CD14-positive monocyte (primary cell): ENCODE data around the gene MEX3D. TPM values are rescaled to one million over a fixed set of nuclear protein-coding genes. Genes with fewer than 3 reads are reported as not detected.

Experiments
- DNase-seq, 3 donors: peaks; one replicate each; pipeline ENCODE4 v3.0.0-alpha.2; 2011 to 2022
- H2AFZ ChIP-seq: 2 replicates; pipeline ENCODE4 v1.6.0; 2012; ENCODE audit warnings: mild to moderate bottlenecking, low read depth, low read length, inconsistent platforms; ENCODE audit not compliant: insufficient read depth, poor library complexity, severe bottlenecking
- H3K27ac ChIP-seq, 2 donors: 1 replicate in 1 of 2; 2 replicates in 1 of 2; pipeline ENCODE4 v1.5.1; 2012 to 2013; ENCODE audit warnings: low read length in 2 of 2, control low read depth in 1 of 2, inconsistent platforms in 1 of 2, low read depth in 1 of 2, mild to moderate bottlenecking in 1 of 2
- H3K27me3 ChIP-seq, 2 donors: one replicate each; pipeline versions ENCODE4 v1.6.0 to v1.6.1; 2011 to 2013; ENCODE audit warnings: low read length in 2 of 2; ENCODE audit not compliant: control insufficient read depth in 2 of 2, insufficient read depth in 2 of 2
- H3K36me3 ChIP-seq, 2 donors: replicated peaks in 1 of 2; 1 replicate in 1 of 2; 2 replicates in 1 of 2; pipeline versions ENCODE4 v1.5.1 to v1.6.1; 2012 to 2013; ENCODE audit warnings: low read length in 2 of 2, control low read depth in 1 of 2, inconsistent platforms in 1 of 2, mild to moderate bottlenecking in 1 of 2; ENCODE audit not compliant: insufficient read depth in 2 of 2, control insufficient read depth in 1 of 2
- H3K4me1 ChIP-seq, 2 donors: 1 replicate in 1 of 2; 2 replicates in 1 of 2; pipeline versions ENCODE4 v1.5.1 to v1.6.1; 2012 to 2013; ENCODE audit warnings: low read length in 2 of 2, control low read depth in 1 of 2, inconsistent platforms in 1 of 2, mild to moderate bottlenecking in 1 of 2, moderate library complexity in 1 of 2; ENCODE audit not compliant: insufficient read depth in 2 of 2, control insufficient read depth in 1 of 2
- H3K4me2 ChIP-seq: replicated peaks from 2 replicates; pipeline ENCODE3; 2012; ENCODE audit warnings: low read length, moderate library complexity, mild to moderate bottlenecking; ENCODE audit not compliant: poor library complexity, severe bottlenecking; ENCODE audit errors: extremely low read depth
- H3K4me3 ChIP-seq, 3 experiments: fragments of 200-600 bp in 1 of 3; sonication (generic) in 1 of 3; replicated peaks in 1 of 3; 1 replicate in 2 of 3; 2 replicates in 1 of 3; pipeline ENCODE4 v1.5.1; 2011 to 2013; ENCODE audit warnings: low read length in 3 of 3, mild to moderate bottlenecking in 3 of 3, control low read depth in 2 of 3, low read depth in 2 of 3, inconsistent platforms in 1 of 3, moderate library complexity in 1 of 3
- H3K79me2 ChIP-seq: 2 replicates; pipeline ENCODE4 v1.6.0; 2012; ENCODE audit warnings: mild to moderate bottlenecking, control low read depth, inconsistent platforms, low read length, moderate library complexity; ENCODE audit not compliant: insufficient read depth
- H3K9ac ChIP-seq: 2 replicates; pipeline ENCODE4 v1.6.0; 2017; ENCODE audit warnings: low read length, mild to moderate bottlenecking; ENCODE audit not compliant: insufficient read depth, poor library complexity, severe bottlenecking
- H3K9me3 ChIP-seq, 2 donors: replicated peaks in 1 of 2; 1 replicate in 1 of 2; 2 replicates in 1 of 2; pipeline versions ENCODE4 v1.5.1 to v1.6.1; 2012 to 2013; ENCODE audit warnings: low read length in 2 of 2, control low read depth in 1 of 2; ENCODE audit not compliant: control insufficient read depth in 1 of 2, insufficient read depth in 1 of 2
- H4K20me1 ChIP-seq: 2 replicates; pipeline ENCODE4 v1.6.0; 2012; ENCODE audit warnings: mild to moderate bottlenecking, low read length, control low read depth, moderate library complexity; ENCODE audit not compliant: insufficient read depth
- H3K27ac Mint-ChIP-seq, 7 donors: one replicate each; pipeline ENCODE4 v1.8.0; 2020; ENCODE audit warnings: mild to moderate bottlenecking in 7 of 7, mixed read lengths in 7 of 7, moderate library complexity in 6 of 7, inconsistent platforms in 2 of 7
- H3K27me3 Mint-ChIP-seq, 3 donors: one replicate each; pipeline ENCODE4 v1.8.0; 2021 to 2022; ENCODE audit warnings: low read depth in 3 of 3, mild to moderate bottlenecking in 3 of 3, mixed read lengths in 3 of 3, moderate library complexity in 3 of 3, inconsistent platforms in 1 of 3
- H3K36me3 Mint-ChIP-seq, 2 donors: one replicate each; pipeline ENCODE4 v1.8.0; 2020; ENCODE audit warnings: mixed read lengths in 2 of 2, inconsistent platforms in 1 of 2, mild to moderate bottlenecking in 1 of 2
- H3K4me1 Mint-ChIP-seq: one replicate; pipeline ENCODE4 v1.8.0; 2020; ENCODE audit warnings: mild to moderate bottlenecking, mixed read lengths
- H3K4me3 Mint-ChIP-seq, 2 donors: one replicate each; pipeline ENCODE4 v1.8.0; 2020; ENCODE audit warnings: mild to moderate bottlenecking in 2 of 2, mixed read lengths in 2 of 2, moderate library complexity in 1 of 2
- H3K9me3 Mint-ChIP-seq, 7 donors: one replicate each; pipeline ENCODE4 v1.8.0; 2020 to 2022; ENCODE audit warnings: mixed read lengths in 7 of 7, mild to moderate bottlenecking in 6 of 7, moderate library complexity in 6 of 7, inconsistent platforms in 2 of 7
- WGBS: methylation state at CpG from one replicate; pipeline ENCODE4 v1.1.5; 2013; ENCODE audit warnings: missing lambda C conversion rate; ENCODE audit not compliant: insufficient coverage; 5-methylcytosine and 5-hydroxymethylcytosine counted together
- intact Hi-C, 2 donors: fragments of 100-400 bp; cut with micrococcal nuclease; formaldehyde crosslinking; loops; one replicate each; pipeline versions ENCODE4 v1.15.0 to v1.15.1; 2023
- polyA plus RNA-seq, 3 donors: library from polyadenylated mRNA; depleted of rRNA in 1 of 3; unstranded in 2 of 3; stranded (reverse) in 1 of 3; fragments of 300-500 nt in 2 of 3; fragments of >200 nt in 1 of 3; fragmentation: Illumina TruSeq in 2 of 3; gene quantifications; 1 replicate in 2 of 3; 2 replicates in 1 of 3; pipeline ENCODE4 v1.2.3, GENCODE V29; 2012 to 2021
- TF ChIP-seq, protein P1 (sequence below): fragments of 200-600 bp; IDR thresholded peaks from one replicate; pipeline ENCODE4 v1.8.0; 2022; ENCODE audit warnings: antibody characterized with exemption, mild to moderate bottlenecking

Gene MEX3D
- polyA plus RNA-seq, 3 donors: 0.08 to 1.0 (median 0.10) TPM

GRCh38 chr19:1556390-1557070 is 11.6 kb downstream of the MEX3D start:
- Mint-ChIP-seq H3K27ac (no peak overlapping the region), H3K9me3 (peaks cover 0 to 7% (median 0%) of the 10 kb centered on the region in 7 donors), H3K4me1 (no peaks in the 10 kb centered on the region), H3K27me3 (peaks cover 5 to 9% (median 8%) of the 10 kb centered on the region in 3 donors), H3K36me3 (no peaks in the 10 kb centered on the region), H3K4me3 (no peak overlapping the region)
- H3K27ac ChIP-seq: no peak overlapping the region
- H3K4me2 ChIP-seq: no peak overlapping the region
- no peaks in the 10 kb centered on the region for H3K4me1 ChIP-seq
- H3K27me3 ChIP-seq: no peaks in the 10 kb centered on the region
- H3K9me3 ChIP-seq: no peaks in the 10 kb centered on the region
- H3K4me3 ChIP-seq: no peak overlapping the region
- no peaks in the 10 kb centered on the region for H4K20me1 ChIP-seq
- H3K79me2 ChIP-seq: no peaks in the 10 kb centered on the region
- intact Hi-C loops: no loop called here
- no peak overlapping the region for H2AFZ ChIP-seq
- 97% methylated on average over 59 of the region's 66 CpGs for WGBS
- DNase-seq: no peak
- no peaks in the 10 kb centered on the region for H3K36me3 ChIP-seq
- TF ChIP-seq, protein P1, sequence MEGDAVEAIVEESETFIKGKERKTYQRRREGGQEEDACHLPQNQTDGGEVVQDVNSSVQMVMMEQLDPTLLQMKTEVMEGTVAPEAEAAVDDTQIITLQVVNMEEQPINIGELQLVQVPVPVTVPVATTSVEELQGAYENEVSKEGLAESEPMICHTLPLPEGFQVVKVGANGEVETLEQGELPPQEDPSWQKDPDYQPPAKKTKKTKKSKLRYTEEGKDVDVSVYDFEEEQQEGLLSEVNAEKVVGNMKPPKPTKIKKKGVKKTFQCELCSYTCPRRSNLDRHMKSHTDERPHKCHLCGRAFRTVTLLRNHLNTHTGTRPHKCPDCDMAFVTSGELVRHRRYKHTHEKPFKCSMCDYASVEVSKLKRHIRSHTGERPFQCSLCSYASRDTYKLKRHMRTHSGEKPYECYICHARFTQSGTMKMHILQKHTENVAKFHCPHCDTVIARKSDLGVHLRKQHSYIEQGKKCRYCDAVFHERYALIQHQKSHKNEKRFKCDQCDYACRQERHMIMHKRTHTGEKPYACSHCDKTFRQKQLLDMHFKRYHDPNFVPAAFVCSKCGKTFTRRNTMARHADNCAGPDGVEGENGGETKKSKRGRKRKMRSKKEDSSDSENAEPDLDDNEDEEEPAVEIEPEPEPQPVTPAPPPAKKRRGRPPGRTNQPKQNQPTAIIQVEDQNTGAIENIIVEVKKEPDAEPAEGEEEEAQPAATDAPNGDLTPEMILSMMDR: no peak
- no peak overlapping the region for H3K9ac ChIP-seq

DNA sequence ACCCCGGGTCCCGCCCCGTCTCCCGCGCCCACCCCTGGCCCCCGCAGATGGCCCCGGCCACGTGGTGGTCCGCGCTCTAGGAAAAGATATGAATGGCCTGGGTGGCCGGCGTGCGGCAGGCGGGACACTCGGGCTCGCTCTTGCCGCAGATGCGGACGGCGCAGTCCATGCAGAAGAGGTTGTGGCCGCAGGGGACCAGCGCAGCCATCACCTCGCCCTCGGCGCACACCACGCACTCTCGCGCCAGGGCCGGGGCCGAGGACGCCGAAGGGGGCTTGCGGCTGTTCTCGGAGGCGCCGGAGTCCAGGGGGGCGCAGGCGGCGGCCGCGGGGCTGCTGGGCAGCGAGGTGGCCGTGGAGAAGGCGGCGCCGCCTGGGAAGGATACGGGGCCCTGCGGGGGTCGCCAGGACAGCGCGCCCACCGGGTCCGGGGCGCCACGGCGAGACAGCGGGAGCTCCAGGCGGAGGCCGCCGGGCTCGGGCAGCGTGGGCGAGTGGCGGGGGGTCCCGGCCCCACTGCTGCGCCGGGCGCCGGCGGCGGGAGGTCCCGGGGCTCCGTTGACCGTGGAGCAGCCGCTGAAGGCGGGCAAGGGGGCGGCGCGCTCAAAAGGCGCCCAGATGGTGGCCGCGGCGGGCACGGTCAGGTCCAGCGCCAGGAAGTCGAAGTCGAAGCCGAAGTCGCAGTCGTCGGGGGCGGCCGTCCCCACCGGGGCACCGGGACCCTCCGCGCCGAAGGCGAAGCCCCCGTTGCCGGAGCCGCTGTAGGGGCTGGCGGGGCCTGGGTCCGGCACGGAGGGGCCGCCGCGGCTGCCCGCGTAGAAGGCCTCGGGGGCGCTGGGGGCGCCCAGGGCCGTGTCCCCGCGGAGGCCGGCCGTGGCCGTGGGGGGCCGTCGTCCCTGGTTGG is 12.4 kb downstream of the MEX3D start:
- Histone ChIP-seq H2AFZ (no peak overlapping the region), H3K27me3 (no peaks in the 10 kb centered on the region), H3K9me3 (no peaks in the 10 kb centered on the region), H3K4me1 (no peaks in the 10 kb centered on the region), H4K20me1 (no peaks in the 10 kb centered on the region), H3K4me3 (no peak overlapping the region), H3K9ac (no peak overlapping the region), H3K4me2 (no peak overlapping the region), H3K36me3 (no peaks in the 10 kb centered on the region), H3K27ac (no peak overlapping the region), H3K79me2 (no peaks in the 10 kb centered on the region)
- H3K4me1 Mint-ChIP-seq: no peaks in the 10 kb centered on the region
- 98% methylated on average over 107 of the region's 121 CpGs for WGBS
- H3K9me3 Mint-ChIP-seq: peaks cover 0 to 9% (median 0%) of the 10 kb centered on the region in 7 donors
- intact Hi-C loops: no loop called here
- TF ChIP-seq, protein P1: no peak
- peaks cover 5 to 9% (median 6%) of the 10 kb centered on the region in 3 donors for H3K27me3 Mint-ChIP-seq
- no peak for DNase-seq
- no peak overlapping the region for H3K4me3 Mint-ChIP-seq
- no peaks in the 10 kb centered on the region for H3K36me3 Mint-ChIP-seq
- no peak overlapping the region for H3K27ac Mint-ChIP-seq
